ENCODE data around the gene NAXE.
A peak's percentile ranks its signal among the peaks of the same experiment; 100 is the strongest.
"Not testable (repeated sequence)": the region's sequence is repeated elsewhere in the genome, so short reads cannot be mapped to it uniquely, and the experiment has no call there.

NAXE gene

GRCh38 chr1:156625436-156626078, 34.0 kb downstream of the NAXE start:
- H3K4me1 ChIP-seq (ENCODE audit: control insufficient read depth, insufficient read depth, low read length): peaks cover 3% of the 10 kb centered on the region
- no peak overlapping the region for H3K9ac ChIP-seq (ENCODE audit: low read length)
- H3K9me3 ChIP-seq (ENCODE audit: control insufficient read depth, low read length): no peaks in the 10 kb centered on the region
- no peaks in the 10 kb centered on the region for H3K36me3 ChIP-seq (ENCODE audit: control insufficient read depth, insufficient read depth, low read length, severe bottlenecking)
- no peak overlapping the region for H3K4me3 ChIP-seq (ENCODE audit: low read length)
- DNase-seq (ENCODE audit: low read depth): peak; percentile 80
- peaks cover 62% of the 10 kb centered on the region for H3K27me3 ChIP-seq (replicated peaks; ENCODE audit: control insufficient read depth, insufficient read depth, low read length)

GRCh38 chr1:156626079-156626438, 34.5 kb downstream of the NAXE start:
- no peaks in the 10 kb centered on the region for H3K9me3 ChIP-seq (ENCODE audit: control insufficient read depth, low read length)
- DNase-seq (ENCODE audit: low read depth): no peak
- H3K4me3 ChIP-seq (ENCODE audit: low read length): no peak overlapping the region
- H3K36me3 ChIP-seq (ENCODE audit: control insufficient read depth, insufficient read depth, low read length, severe bottlenecking): no peaks in the 10 kb centered on the region
- no peak overlapping the region for H3K9ac ChIP-seq (ENCODE audit: low read length)
- peaks cover 63% of the 10 kb centered on the region for H3K27me3 ChIP-seq (replicated peaks; ENCODE audit: control insufficient read depth, insufficient read depth, low read length)
- H3K4me1 ChIP-seq (ENCODE audit: control insufficient read depth, insufficient read depth, low read length): peaks cover 3% of the 10 kb centered on the region

- Histone ChIP-seq H3K27me3 (replicated peaks; ENCODE audit: control insufficient read depth, insufficient read depth, low read length) (peaks cover 64% of the 10 kb centered on the region), H3K9ac (ENCODE audit: low read length) (no peak overlapping the region), H3K4me1 (ENCODE audit: control insufficient read depth, insufficient read depth, low read length) (peaks cover 3% of the 10 kb centered on the region), H3K9me3 (ENCODE audit: control insufficient read depth, low read length) (no peaks in the 10 kb centered on the region), H3K36me3 (ENCODE audit: control insufficient read depth, insufficient read depth, low read length, severe bottlenecking) (no peaks in the 10 kb centered on the region), H3K4me3 (ENCODE audit: low read length) (no peak overlapping the region)
- peak; percentile 63 for DNase-seq (ENCODE audit: low read depth)
These were observed 35.8 kb downstream of the NAXE start for GRCh38 chr1:156627313-156627880.

- Histone ChIP-seq H3K9me3 (ENCODE audit: control insufficient read depth, low read length) (no peaks in the 10 kb centered on the region), H3K9ac (ENCODE audit: low read length) (no peak overlapping the region), H3K4me3 (ENCODE audit: low read length) (no peak overlapping the region), H3K36me3 (ENCODE audit: control insufficient read depth, insufficient read depth, low read length, severe bottlenecking) (no peaks in the 10 kb centered on the region), H3K4me1 (ENCODE audit: control insufficient read depth, insufficient read depth, low read length) (peaks cover 2% of the 10 kb centered on the region), H3K27me3 (replicated peaks; ENCODE audit: control insufficient read depth, insufficient read depth, low read length) (peaks cover 78% of the 10 kb centered on the region)
- DNase-seq (ENCODE audit: low read depth): no peak
These were observed 38.4 kb downstream of the NAXE start for GRCh38 chr1:156629823-156630449.

GRCh38 chr1:156631152-156631551, 39.6 kb downstream of the NAXE start:
- not testable (repeated sequence) for H3K9me3 ChIP-seq (ENCODE audit: control insufficient read depth, low read length); H3K4me3 ChIP-seq (ENCODE audit: low read length); H3K9ac ChIP-seq (ENCODE audit: low read length); H3K36me3 ChIP-seq (ENCODE audit: control insufficient read depth, insufficient read depth, low read length, severe bottlenecking); DNase-seq (ENCODE audit: low read depth); H3K4me1 ChIP-seq (ENCODE audit: control insufficient read depth, insufficient read depth, low read length)
- H3K27me3 ChIP-seq (replicated peaks; ENCODE audit: control insufficient read depth, insufficient read depth, low read length): peaks cover 76% of the 10 kb centered on the region

GRCh38 chr1:156632355-156632754, 40.8 kb downstream of the NAXE start:
- Histone ChIP-seq H3K27me3 (replicated peaks; ENCODE audit: control insufficient read depth, insufficient read depth, low read length) (peaks cover 79% of the 10 kb centered on the region), H3K9me3 (ENCODE audit: control insufficient read depth, low read length) (no peaks in the 10 kb centered on the region), H3K36me3 (ENCODE audit: control insufficient read depth, insufficient read depth, low read length, severe bottlenecking) (no peaks in the 10 kb centered on the region), H3K4me1 (ENCODE audit: control insufficient read depth, insufficient read depth, low read length) (no peaks in the 10 kb centered on the region), H3K9ac (ENCODE audit: low read length) (no peak overlapping the region), H3K4me3 (ENCODE audit: low read length) (no peak overlapping the region)
- DNase-seq (ENCODE audit: low read depth): no peak

- Histone ChIP-seq H3K4me1 (ENCODE audit: control insufficient read depth, insufficient read depth, low read length) (no peaks in the 10 kb centered on the region), H3K9ac (ENCODE audit: low read length) (no peak overlapping the region), H3K9me3 (ENCODE audit: control insufficient read depth, low read length) (no peaks in the 10 kb centered on the region), H3K4me3 (ENCODE audit: low read length) (no peak overlapping the region), H3K36me3 (ENCODE audit: control insufficient read depth, insufficient read depth, low read length, severe bottlenecking) (no peaks in the 10 kb centered on the region), H3K27me3 (replicated peaks; ENCODE audit: control insufficient read depth, insufficient read depth, low read length) (peaks cover 83% of the 10 kb centered on the region)
- no peak for DNase-seq (ENCODE audit: low read depth)
These were observed 46.8 kb downstream of the NAXE start for GRCh38 chr1:156638189-156638985.

- no peak overlapping the region for H3K4me3 ChIP-seq (ENCODE audit: low read length)
- H3K4me1 ChIP-seq (ENCODE audit: control insufficient read depth, insufficient read depth, low read length): no peaks in the 10 kb centered on the region
- H3K9me3 ChIP-seq (ENCODE audit: control insufficient read depth, low read length): no peaks in the 10 kb centered on the region
- DNase-seq (ENCODE audit: low read depth): no peak
- no peak overlapping the region for H3K9ac ChIP-seq (ENCODE audit: low read length)
- peaks cover 85% of the 10 kb centered on the region for H3K27me3 ChIP-seq (replicated peaks; ENCODE audit: control insufficient read depth, insufficient read depth, low read length)
- H3K36me3 ChIP-seq (ENCODE audit: control insufficient read depth, insufficient read depth, low read length, severe bottlenecking): no peaks in the 10 kb centered on the region
These were observed 48.1 kb downstream of the NAXE start for GRCh38 chr1:156639601-156640101.

- no peak for DNase-seq (ENCODE audit: low read depth)
- H3K27me3 ChIP-seq (replicated peaks; ENCODE audit: control insufficient read depth, insufficient read depth, low read length): peaks cover 87% of the 10 kb centered on the region
- no peaks in the 10 kb centered on the region for H3K4me1 ChIP-seq (ENCODE audit: control insufficient read depth, insufficient read depth, low read length)
- H3K36me3 ChIP-seq (ENCODE audit: control insufficient read depth, insufficient read depth, low read length, severe bottlenecking): no peaks in the 10 kb centered on the region
- no peaks in the 10 kb centered on the region for H3K9me3 ChIP-seq (ENCODE audit: control insufficient read depth, low read length)
- no peak overlapping the region for H3K4me3 ChIP-seq (ENCODE audit: low read length)
- H3K9ac ChIP-seq (ENCODE audit: low read length): no peak overlapping the region
These were observed 49.5 kb downstream of the NAXE start for GRCh38 chr1:156640842-156641706.

- Histone ChIP-seq H3K27me3 (replicated peaks; ENCODE audit: control insufficient read depth, insufficient read depth, low read length) (peaks cover 89% of the 10 kb centered on the region), H3K4me1 (ENCODE audit: control insufficient read depth, insufficient read depth, low read length) (no peaks in the 10 kb centered on the region), H3K9me3 (ENCODE audit: control insufficient read depth, low read length) (no peaks in the 10 kb centered on the region), H3K4me3 (ENCODE audit: low read length) (peak within 1 kb of the TSS; percentile 39), H3K9ac (ENCODE audit: low read length) (no peak within 1 kb of the TSS), H3K36me3 (ENCODE audit: control insufficient read depth, insufficient read depth, low read length, severe bottlenecking) (no peaks in the 10 kb centered on the region)
- DNase-seq (ENCODE audit: low read depth): peak; percentile 44
These were observed 50.2 kb downstream of the NAXE start, which contains the start of gene BCAN for GRCh38 chr1:156641761-156642264. BCAN (plus strand) TSS chr1:156642117; CDS start chr1:156646055, 3,938 bp downstream.
